Gastroesophageal sphincter (tissue), 4 donors: ENCODE measurements around the gene OLA1. TPM values are rescaled to one million over a fixed set of nuclear protein-coding genes. Genes with fewer than 3 reads are reported as not detected.

Source experiments
- ATAC-seq: fragments of 150-250 bp; one replicate; pipeline ENCODE4 v1.9.1; 2016; ENCODE audit warnings: mild to moderate bottlenecking, moderate library complexity
- H3K27ac ChIP-seq, 4 donors: fragments of 200-600 bp; sonication (generic) in 3 of 4; 1 replicate in 3 of 4; 2 replicates in 1 of 4; pipeline ENCODE4 v1.5.1; 2016 to 2019
- H3K27me3 ChIP-seq: fragments of 200-600 bp; sonication (generic); one replicate; pipeline ENCODE4 v1.5.1; 2019
- H3K36me3 ChIP-seq, 2 donors: fragments of 200-600 bp; sonication (generic); one replicate each; pipeline ENCODE4 v1.5.1; 2019; ENCODE audit warnings: control low read depth in 1 of 2
- H3K4me1 ChIP-seq, 3 donors: fragments of 200-600 bp; sonication (generic); 1 replicate in 2 of 3; 2 replicates in 1 of 3; pipeline ENCODE4 v1.5.1; 2016 to 2019; ENCODE audit warnings: control low read depth in 2 of 3
- H3K4me3 ChIP-seq, 2 donors: fragments of 200-600 bp; sonication (generic); one replicate each; pipeline ENCODE4 v1.5.1; 2019; ENCODE audit warnings: mild to moderate bottlenecking in 1 of 2, moderate library complexity in 1 of 2
- H3K9me3 ChIP-seq, 3 donors: fragments of 200-600 bp; sonication (generic); one replicate each; pipeline ENCODE4 v1.5.1; 2017 to 2019; ENCODE audit warnings: control low read depth in 2 of 3
- CTCF ChIP-seq, 4 experiments: fragments of 200-600 bp in 2 of 4; fragments of 450-650 bp in 2 of 4; sonication (generic) in 1 of 4; IDR thresholded peaks; one replicate each; pipeline ENCODE4 v1.5.1; 2017 to 2019; ENCODE audit warnings: antibody characterized with exemption in 4 of 4, mild to moderate bottlenecking in 2 of 4, moderate library complexity in 2 of 4
- EP300 ChIP-seq: sonication (generic); formaldehyde crosslinking; IDR thresholded peaks from one replicate; pipeline ENCODE4 v1.6.1; 2017; ENCODE audit warnings: antibody characterized with exemption, mild to moderate bottlenecking
- POLR2A ChIP-seq, 2 donors: fragments of 450-650 bp; IDR thresholded peaks; one replicate each; pipeline ENCODE4 v1.6.1; 2017; ENCODE audit warnings: antibody characterized with exemption in 2 of 2, mild to moderate bottlenecking in 2 of 2, moderate library complexity in 1 of 2
- POLR2AphosphoS5 ChIP-seq: sonication (generic); formaldehyde crosslinking; IDR thresholded peaks from one replicate; pipeline ENCODE4 v1.6.1; 2017; ENCODE audit warnings: antibody characterized with exemption
- WGBS, 2 donors: methylation state at CpG; one replicate each; pipeline ENCODE4 v1.1.5; 2018; ENCODE audit warnings: low coverage in 1 of 2; 5-methylcytosine and 5-hydroxymethylcytosine counted together
- total RNA-seq, 4 donors: library from RNA; depleted of rRNA; stranded (reverse); fragments of >200 nt; gene quantifications; one replicate each; pipeline ENCODE4 v1.1.0, GENCODE V29; 2016

The OLA1 gene
- total RNA-seq, 4 donors from 2014 or later = 57.1 to 90.4 (median 72.1) TPM

GRCh38 chr2:174219321-174219720 lies 29.0 kb downstream of the OLA1 start:
- no peak for TF ChIP-seq POLR2A (IDR thresholded peaks at IDR 0.05)
- no peak for TF ChIP-seq EP300
- no peak for TF ChIP-seq POLR2AphosphoS5
- no peak for TF ChIP-seq CTCF (IDR thresholded peaks at IDR 0.05)
- peaks cover 0 to 11% of the 10 kb centered on the region in 2 donors for H3K36me3 ChIP-seq
- ATAC-seq = no peak
- H3K9me3 ChIP-seq = no peaks in the 10 kb centered on the region
- H3K4me3 ChIP-seq = no peak overlapping the region
- 95 to 97% methylated on average over 4 of the region's 4 CpGs for WGBS, 2 donors
- H3K27ac ChIP-seq = no peak overlapping the region
- H3K27me3 ChIP-seq = no peaks in the 10 kb centered on the region
- H3K4me1 ChIP-seq = peaks cover 0 to 7% (median 0%) of the 10 kb centered on the region in 3 donors

- H3K4me1 ChIP-seq = peaks cover 0 to 7% (median 0%) of the 10 kb centered on the region in 3 donors
- H3K4me3 ChIP-seq = no peak overlapping the region
- TF ChIP-seq CTCF (IDR thresholded peaks at IDR 0.05) (no peak), EP300 (no peak), POLR2AphosphoS5 (no peak), POLR2A (IDR thresholded peaks at IDR 0.05) (no peak)
- no peaks in the 10 kb centered on the region for H3K9me3 ChIP-seq
- H3K27me3 ChIP-seq = no peaks in the 10 kb centered on the region
- H3K36me3 ChIP-seq = peaks cover 0 to 11% of the 10 kb centered on the region in 2 donors
- ATAC-seq = no peak
- no peak overlapping the region for H3K27ac ChIP-seq
- 86% methylated on average over 5 of the region's 7 CpGs; no CpG with 5 or more reads in 1 of the 2 donors for WGBS, 2 donors
Measured at GRCh38 chr2:174218773-174219172, 29.6 kb downstream of the OLA1 start.

- Histone ChIP-seq H3K36me3 (peaks cover 0 to 9% of the 10 kb centered on the region in 2 donors), H3K27ac (no peak overlapping the region), H3K4me1 (peaks cover 0 to 7% (median 0%) of the 10 kb centered on the region in 3 donors), H3K27me3 (no peaks in the 10 kb centered on the region), H3K9me3 (no peaks in the 10 kb centered on the region), H3K4me3 (no peak overlapping the region)
- ATAC-seq = no peak
- WGBS, 2 donors = 75% methylated on average over 1 of the region's 1 CpG; no CpG with 5 or more reads in 1 of the 2 donors
- TF ChIP-seq CTCF (IDR thresholded peaks at IDR 0.05) (no peak), POLR2AphosphoS5 (no peak), EP300 (no peak), POLR2A (IDR thresholded peaks at IDR 0.05) (no peak)
Measured at GRCh38 chr2:174217869-174218268, 30.5 kb downstream of the OLA1 start.

DNA sequence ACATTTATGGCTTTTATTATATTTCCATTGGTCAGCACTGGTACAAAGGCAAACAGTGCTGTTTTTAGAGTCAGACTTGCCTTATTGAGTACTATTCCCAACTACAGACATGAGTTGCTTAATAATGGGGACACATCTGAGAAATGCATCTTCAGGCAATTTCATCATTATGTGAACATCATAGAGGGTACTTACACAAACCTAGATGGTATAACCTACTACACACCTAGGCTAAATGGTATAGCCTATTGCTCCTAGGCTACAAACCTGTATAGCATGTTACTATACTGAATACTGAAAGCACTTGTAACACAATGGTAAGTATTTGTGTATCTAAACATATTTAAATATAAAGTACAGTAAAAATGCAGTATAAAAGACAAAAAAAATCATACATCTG lies 36.4 kb downstream of the OLA1 start:
- H3K4me3 ChIP-seq = no peak overlapping the region
- no peaks in the 10 kb centered on the region for H3K4me1 ChIP-seq
- no peaks in the 10 kb centered on the region for H3K9me3 ChIP-seq
- no peaks in the 10 kb centered on the region for H3K36me3 ChIP-seq
- TF ChIP-seq CTCF (IDR thresholded peaks at IDR 0.05) (no peak), POLR2A (IDR thresholded peaks at IDR 0.05) (no peak), EP300 (no peak), POLR2AphosphoS5 (no peak)
- H3K27ac ChIP-seq = no peak overlapping the region
- no peak for ATAC-seq
- H3K27me3 ChIP-seq = no peaks in the 10 kb centered on the region

DNA sequence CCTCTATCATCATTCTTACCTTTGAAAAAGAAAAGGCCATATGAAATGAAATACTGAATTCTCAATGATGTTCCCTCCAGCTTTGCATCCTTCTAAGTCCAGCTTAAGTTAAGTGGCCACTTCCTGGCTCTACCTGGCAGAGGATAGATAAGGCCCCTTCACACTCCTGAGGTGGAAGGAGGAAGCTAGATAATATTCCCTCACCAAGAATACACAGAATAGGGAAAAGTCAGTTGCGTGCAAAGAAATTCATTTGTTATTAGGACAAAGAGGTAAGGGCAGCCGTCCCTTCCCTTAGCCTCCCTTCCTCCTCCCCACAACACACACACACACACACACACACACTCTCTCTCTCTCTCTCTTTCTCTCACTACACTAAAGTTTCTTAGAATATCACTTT lies 37.5 kb downstream of the OLA1 start:
- TF ChIP-seq POLR2A (IDR thresholded peaks at IDR 0.05) (no peak), EP300 (no peak), CTCF (IDR thresholded peaks at IDR 0.05) (no peak), POLR2AphosphoS5 (no peak)
- Histone ChIP-seq H3K27ac (no peak overlapping the region), H3K4me3 (no peak overlapping the region), H3K27me3 (no peaks in the 10 kb centered on the region), H3K4me1 (no peaks in the 10 kb centered on the region), H3K36me3 (no peaks in the 10 kb centered on the region), H3K9me3 (no peaks in the 10 kb centered on the region)
- ATAC-seq = no peak
- 72 to 89% methylated on average over 2 of the region's 2 CpGs for WGBS, 2 donors
